Measurements from ENCODE around the gene DUSP7. TPM values are rescaled to one million over a fixed set of nuclear protein-coding genes. Genes with fewer than 3 reads are reported as not detected.

Gene DUSP7
- total and polyA plus RNA-seq, 9 of the 15 experiments (the other 6 are each of a cell fraction or from before 2014, with no cell fraction given) = 0.45 to 15.8 (median 8.2) TPM

DNA sequence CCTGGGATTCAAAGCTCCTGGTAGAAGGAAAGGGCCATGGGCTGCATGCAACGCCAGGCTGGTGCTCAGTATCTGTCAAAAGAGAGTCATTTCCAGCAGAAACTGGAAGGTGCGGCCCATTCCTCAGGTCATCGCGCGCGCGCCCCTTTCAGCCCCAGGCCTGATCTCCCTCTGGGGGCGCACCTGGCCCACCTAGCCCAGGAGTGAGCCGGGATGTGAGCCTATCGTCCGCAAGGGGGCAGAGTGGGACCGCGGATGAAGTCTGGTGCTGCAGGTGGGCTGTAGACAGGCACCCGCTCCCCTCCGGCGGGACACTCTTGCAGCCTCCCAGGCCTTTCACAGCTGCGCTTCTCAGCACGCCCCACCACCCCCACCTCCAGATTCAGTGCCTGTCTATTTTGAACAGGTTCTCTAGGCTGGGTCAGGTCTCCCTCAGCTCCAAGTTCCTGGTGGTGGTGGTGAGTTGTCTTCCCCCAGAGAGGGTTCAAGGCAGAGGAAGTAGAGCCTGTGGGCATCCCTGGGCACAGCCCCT lies 54.9 kb downstream of the DUSP7 start (continued):
- TF ChIP-seq MITF (IDR thresholded peaks at IDR 0.05) (no peak), MCM2 (IDR thresholded peaks at IDR 0.05; ENCODE audit: low read depth) (no peak), FOXA1 (IDR thresholded peaks at IDR 0.05; ENCODE audit: borderline replicate concordance) (no peak), SETDB1 (IDR thresholded peaks at IDR 0.05; ENCODE audit: low read length) (no peak), KLF10 (CRISPR knock-in tag; IDR thresholded peaks at IDR 0.05) (no peak), KDM4B (IDR thresholded peaks at IDR 0.05; ENCODE audit: borderline replicate concordance in 2 of 2, low read depth in 1 of 2) (no peak), ZNF740 (CRISPR knock-in tag; IDR thresholded peaks at IDR 0.05) (no peak), ZNF740 (tag; IDR thresholded peaks at IDR 0.05) (no peak), ZNF696 (CRISPR knock-in tag; conservative IDR thresholded peaks at IDR 0.05) (no peak), MIER1 (IDR thresholded peaks at IDR 0.05; ENCODE audit: low read depth) (no peak), CTCF (IDR thresholded peaks at IDR 0.05 in 2 of 3, conservative IDR thresholded peaks at IDR 0.05 in 1 of 3; ENCODE audit: insufficient read depth in 2 of 3, low read depth in 1 of 3, low read length in 3 of 3) (peak; percentile 90 to 99 (median 96)), TAF7 (tag; IDR thresholded peaks at IDR 0.05) (no peak), ZNF583 (CRISPR knock-in tag; IDR thresholded peaks at IDR 0.05) (no peak), ZNF41 (CRISPR knock-in tag; conservative IDR thresholded peaks at IDR 0.05) (no peak), SRF (CRISPR knock-in tag; IDR thresholded peaks at IDR 0.05) (no peak), ZNF584 (CRISPR knock-in tag; IDR thresholded peaks at IDR 0.05; ENCODE audit: low read depth) (no peak), ZEB2 (IDR thresholded peaks at IDR 0.05) (peak; percentile 62; the same call in 1 of the 2 replicates), CTBP1 (IDR thresholded peaks at IDR 0.05; ENCODE audit: borderline replicate concordance) (peak; percentile 64)
- TF ChIP-seq, protein P1, sequence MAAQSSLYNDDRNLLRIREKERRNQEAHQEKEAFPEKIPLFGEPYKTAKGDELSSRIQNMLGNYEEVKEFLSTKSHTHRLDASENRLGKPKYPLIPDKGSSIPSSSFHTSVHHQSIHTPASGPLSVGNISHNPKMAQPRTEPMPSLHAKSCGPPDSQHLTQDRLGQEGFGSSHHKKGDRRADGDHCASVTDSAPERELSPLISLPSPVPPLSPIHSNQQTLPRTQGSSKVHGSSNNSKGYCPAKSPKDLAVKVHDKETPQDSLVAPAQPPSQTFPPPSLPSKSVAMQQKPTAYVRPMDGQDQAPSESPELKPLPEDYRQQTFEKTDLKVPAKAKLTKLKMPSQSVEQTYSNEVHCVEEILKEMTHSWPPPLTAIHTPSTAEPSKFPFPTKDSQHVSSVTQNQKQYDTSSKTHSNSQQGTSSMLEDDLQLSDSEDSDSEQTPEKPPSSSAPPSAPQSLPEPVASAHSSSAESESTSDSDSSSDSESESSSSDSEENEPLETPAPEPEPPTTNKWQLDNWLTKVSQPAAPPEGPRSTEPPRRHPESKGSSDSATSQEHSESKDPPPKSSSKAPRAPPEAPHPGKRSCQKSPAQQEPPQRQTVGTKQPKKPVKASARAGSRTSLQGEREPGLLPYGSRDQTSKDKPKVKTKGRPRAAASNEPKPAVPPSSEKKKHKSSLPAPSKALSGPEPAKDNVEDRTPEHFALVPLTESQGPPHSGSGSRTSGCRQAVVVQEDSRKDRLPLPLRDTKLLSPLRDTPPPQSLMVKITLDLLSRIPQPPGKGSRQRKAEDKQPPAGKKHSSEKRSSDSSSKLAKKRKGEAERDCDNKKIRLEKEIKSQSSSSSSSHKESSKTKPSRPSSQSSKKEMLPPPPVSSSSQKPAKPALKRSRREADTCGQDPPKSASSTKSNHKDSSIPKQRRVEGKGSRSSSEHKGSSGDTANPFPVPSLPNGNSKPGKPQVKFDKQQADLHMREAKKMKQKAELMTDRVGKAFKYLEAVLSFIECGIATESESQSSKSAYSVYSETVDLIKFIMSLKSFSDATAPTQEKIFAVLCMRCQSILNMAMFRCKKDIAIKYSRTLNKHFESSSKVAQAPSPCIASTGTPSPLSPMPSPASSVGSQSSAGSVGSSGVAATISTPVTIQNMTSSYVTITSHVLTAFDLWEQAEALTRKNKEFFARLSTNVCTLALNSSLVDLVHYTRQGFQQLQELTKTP (IDR thresholded peaks at IDR 0.05; ENCODE audit: low read depth in 1 of 2, partially characterized antibody in 2 of 2) = no peak
- TF ChIP-seq, protein P2, sequence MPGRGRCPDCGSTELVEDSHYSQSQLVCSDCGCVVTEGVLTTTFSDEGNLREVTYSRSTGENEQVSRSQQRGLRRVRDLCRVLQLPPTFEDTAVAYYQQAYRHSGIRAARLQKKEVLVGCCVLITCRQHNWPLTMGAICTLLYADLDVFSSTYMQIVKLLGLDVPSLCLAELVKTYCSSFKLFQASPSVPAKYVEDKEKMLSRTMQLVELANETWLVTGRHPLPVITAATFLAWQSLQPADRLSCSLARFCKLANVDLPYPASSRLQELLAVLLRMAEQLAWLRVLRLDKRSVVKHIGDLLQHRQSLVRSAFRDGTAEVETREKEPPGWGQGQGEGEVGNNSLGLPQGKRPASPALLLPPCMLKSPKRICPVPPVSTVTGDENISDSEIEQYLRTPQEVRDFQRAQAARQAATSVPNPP (IDR thresholded peaks at IDR 0.05; ENCODE audit: borderline replicate concordance, insufficient read depth, insufficient read length) = no peak
